ENCODE data around the gene IL25.
"Not testable (repeated sequence)": the region's sequence is repeated elsewhere in the genome, so short reads cannot be mapped to it uniquely, and the experiment has no call there.

Gene IL25

GRCh38 chr14:23375527-23376251 is 3.1 kb downstream of the IL25 start:
- FAIRE-seq (no peak), DNase-seq (ENCODE audit: low spot score) (no peak)

DNA sequence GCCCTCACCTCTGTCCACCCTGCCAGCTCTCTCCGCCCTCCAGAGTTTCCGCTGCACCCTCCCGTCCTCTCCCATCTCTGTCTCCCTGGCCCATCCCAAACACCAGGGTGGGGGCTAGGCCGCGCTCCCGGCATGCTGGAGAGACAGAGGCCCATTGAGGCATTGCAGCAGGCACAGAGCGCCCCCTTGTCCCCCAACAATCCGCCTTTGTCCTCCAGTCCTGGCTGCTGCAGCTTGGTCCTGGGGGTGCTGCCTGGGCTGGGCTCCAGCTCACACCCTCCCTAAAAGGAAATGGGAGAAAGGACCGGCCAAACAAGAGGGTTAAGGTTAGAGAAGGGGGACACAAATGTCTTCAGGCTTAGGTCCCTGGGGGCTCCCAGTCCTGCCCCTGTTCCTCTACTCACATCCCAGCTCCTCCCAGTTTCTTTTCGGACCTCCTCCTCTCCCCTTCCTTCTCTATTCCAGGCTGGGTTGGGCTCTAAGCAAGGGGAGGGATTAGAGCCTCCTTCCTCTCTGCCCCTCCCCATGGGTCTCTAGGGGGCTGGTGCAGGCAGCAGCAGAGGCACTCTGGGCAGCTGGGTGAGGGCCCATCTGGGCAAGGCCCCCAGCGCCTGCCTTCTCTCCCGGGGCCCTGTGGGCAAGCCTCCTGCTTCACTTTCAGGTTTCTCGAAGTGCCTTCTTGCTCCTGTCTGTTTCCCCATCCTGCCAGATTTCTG is 4.0 kb downstream of the IL25 start, which contains the start of gene CMTM5:
Gene CMTM5 (plus strand): TSS at position 565 of the 716 bp plus-strand sequence. CDS start 206 bp downstream, outside the sequence.
- no peak for DNase-seq (ENCODE audit: low spot score)

GRCh38 chr14:23377198-23377550 is 4.6 kb downstream of the IL25 start:
- DNase-seq (ENCODE audit: low spot score): no peak
- FAIRE-seq: no peak

More for the DNA sequence above, 4.0 kb downstream of the IL25 start, which contains the start of gene CMTM5:
- no peak for FAIRE-seq

GRCh38 chr14:23377573-23378563 is 5.3 kb downstream of the IL25 start:
- DNase-seq (ENCODE audit: low spot score) (no peak), FAIRE-seq (no peak)

- FAIRE-seq (no peak), DNase-seq (ENCODE audit: low spot score) (no peak)
Observed at GRCh38 chr14:23378612-23379220, 6.1 kb downstream of the IL25 start.

DNA sequence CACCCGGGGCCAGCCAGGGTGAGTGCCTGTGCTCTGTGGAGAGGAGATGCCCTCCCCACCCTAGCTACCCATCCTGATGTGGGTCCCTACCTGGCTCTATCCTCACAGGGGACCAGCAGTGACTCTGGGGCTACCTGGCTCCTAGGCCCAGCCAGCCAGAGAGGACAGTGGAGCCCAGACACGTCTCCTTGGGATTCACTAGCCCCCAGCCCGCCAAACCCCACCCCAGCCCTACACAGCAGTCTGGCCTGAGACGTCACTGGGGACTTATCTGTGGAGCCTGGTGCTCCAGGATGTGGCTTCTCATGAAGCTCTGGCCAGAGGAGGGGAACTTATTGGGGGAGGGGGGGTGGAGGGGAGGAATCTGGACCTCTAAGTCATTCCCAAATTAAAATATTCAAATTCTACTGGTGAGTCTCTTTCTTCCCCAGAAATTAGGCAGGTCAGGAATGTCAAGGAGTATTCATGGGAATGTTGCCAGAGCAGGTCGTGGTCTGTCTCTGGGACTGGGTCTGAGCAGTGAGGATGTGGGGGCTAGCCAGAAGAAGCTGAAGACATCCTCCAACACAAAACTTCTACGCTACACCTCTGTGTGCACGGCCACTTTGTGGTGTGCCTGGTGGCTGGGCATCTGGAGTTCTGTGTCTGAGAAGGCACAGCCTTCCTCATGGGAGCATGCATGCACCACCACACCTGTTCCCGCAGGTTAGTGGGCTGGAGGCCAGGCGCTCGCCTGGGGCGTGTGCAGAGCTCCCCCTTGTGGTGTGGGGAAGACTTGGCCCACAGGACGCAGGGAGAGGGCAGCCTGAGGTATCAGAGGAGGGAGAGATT is 7.0 kb downstream of the IL25 start:
- FAIRE-seq: no peak
- DNase-seq (ENCODE audit: low spot score): no peak

GRCh38 chr14:23380197-23380914 is 7.7 kb downstream of the IL25 start:
- DNase-seq (ENCODE audit: low spot score) (no peak), FAIRE-seq (no peak)

- DNase-seq (ENCODE audit: low spot score) (no peak), FAIRE-seq (no peak)
Observed at GRCh38 chr14:23380976-23381375, 8.4 kb downstream of the IL25 start.

- DNase-seq (ENCODE audit: low spot score): no peak
Observed at GRCh38 chr14:23381871-23382270, 9.3 kb downstream of the IL25 start.

GRCh38 chr14:23382276-23382675 is 9.7 kb downstream of the IL25 start:
- DNase-seq (ENCODE audit: low spot score) (no peak), FAIRE-seq (no peak)

More at GRCh38 chr14:23381871-23382270, 9.3 kb downstream of the IL25 start:
- FAIRE-seq: no peak

GRCh38 chr14:23382731-23383440 is 10.3 kb downstream of the IL25 start:
- DNase-seq (ENCODE audit: low spot score) (no peak), FAIRE-seq (no peak)

DNA sequence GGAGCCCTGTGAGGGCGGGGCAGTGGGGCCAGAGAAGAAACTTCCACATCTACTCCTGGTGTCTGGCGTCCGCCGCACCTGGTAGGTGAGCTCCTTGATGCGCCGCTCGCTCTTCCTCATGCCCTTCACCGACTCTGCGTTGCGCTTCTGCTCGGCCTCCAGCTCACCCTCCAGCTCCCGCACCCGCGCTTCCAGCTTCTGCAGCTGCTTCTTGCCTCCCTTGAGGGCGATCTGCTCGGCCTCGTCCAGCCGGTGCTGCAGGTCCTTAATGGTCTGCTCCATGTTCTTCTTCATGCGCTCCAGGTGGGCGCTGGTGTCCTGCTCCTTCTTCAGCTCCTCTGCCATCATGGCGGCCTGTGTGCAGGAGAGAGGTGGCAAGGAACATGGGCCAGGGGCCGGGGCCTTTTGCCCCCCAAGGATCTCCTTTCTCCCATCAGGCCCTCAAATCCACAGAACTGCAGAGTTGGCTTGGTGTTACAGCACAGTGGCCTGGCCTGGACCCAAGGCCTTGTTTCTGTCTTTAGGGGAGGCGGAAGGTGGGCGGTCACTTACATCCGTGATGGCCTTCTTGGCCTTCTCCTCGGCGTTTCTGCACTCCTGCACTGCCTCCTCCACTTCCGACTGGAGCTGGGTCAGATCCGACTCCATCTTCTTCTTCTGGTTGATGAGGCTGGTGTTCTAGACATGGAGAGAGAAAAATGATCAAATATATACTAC is 11.9 kb downstream of the IL25 start:
- DNase-seq (ENCODE audit: low spot score) (no peak), FAIRE-seq (no peak)

- FAIRE-seq (no peak), DNase-seq (ENCODE audit: low spot score) (no peak)
Observed at GRCh38 chr14:23385244-23385641, 12.6 kb downstream of the IL25 start.

DNA sequence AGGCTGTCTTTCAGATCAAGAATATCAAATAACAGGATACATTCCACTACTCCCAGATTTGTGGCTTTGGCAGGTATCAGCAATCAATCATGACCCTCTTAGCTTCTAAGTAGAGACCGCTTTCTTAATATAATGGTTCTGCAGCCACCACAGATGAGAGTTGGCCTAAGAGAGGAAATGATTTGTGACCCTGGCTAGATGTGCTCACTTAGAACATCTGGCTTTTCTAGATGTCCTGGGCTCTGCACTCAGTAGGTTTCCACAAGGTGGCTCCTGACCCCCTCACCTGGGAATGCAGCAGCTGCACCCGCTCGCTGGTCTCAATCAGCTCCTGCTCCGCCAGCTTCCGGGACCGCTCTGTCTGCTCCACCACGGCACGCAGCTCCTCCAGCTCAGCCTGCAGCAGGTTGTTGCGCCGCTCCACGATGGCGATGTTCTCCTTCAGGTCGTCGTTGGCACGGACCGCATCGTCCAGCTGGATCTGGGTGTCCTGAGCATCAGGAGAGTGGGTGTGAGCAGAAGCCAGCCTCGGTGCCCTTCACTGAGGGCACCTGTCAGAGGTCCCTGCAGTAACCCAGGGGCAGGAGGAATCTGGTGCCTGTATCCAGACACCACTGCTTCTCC is 13.1 kb downstream of the IL25 start:
- FAIRE-seq: no peak
- no peak for DNase-seq (ENCODE audit: low spot score)

DNA sequence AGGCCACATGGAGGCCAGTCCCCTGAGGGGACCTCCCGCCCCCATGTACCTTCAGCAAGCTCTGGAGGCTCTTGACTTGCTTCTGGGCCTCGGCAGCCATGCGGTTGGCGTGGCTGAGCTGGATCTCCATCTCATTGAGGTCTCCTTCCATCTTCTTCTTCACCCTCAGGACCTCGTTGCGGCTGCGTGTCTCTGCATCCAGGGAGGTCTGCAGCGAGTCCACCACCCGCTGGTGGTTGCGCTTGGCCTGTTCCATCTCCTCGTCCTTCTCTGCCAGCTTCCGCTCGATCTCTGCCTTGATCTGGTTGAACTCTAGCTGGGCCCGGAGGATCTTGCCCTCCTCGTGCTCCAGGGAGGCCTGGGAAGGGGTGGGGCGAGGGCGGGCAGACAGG is 13.7 kb downstream of the IL25 start:
- not testable (repeated sequence) for DNase-seq (ENCODE audit: low spot score); FAIRE-seq

DNA sequence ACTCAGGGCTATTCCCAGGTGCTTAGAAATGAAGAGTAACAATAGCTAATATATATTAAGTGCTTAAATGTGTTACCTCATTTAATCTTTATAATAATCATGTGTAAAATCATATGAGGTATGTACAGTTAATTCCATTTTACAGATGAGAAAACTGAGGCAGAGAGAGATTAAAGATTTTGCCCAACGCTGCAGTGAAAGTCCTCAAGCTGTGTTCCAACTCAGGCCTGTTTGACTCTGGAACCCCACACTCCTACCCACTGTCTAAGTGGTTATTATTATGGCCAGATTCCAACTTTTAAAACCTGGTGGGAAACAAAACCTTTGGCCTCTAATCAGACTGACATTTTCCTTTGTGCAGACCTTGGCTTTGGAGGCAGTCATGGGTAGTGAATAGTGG is 14.4 kb downstream of the IL25 start:
- FAIRE-seq: no peak

DNA sequence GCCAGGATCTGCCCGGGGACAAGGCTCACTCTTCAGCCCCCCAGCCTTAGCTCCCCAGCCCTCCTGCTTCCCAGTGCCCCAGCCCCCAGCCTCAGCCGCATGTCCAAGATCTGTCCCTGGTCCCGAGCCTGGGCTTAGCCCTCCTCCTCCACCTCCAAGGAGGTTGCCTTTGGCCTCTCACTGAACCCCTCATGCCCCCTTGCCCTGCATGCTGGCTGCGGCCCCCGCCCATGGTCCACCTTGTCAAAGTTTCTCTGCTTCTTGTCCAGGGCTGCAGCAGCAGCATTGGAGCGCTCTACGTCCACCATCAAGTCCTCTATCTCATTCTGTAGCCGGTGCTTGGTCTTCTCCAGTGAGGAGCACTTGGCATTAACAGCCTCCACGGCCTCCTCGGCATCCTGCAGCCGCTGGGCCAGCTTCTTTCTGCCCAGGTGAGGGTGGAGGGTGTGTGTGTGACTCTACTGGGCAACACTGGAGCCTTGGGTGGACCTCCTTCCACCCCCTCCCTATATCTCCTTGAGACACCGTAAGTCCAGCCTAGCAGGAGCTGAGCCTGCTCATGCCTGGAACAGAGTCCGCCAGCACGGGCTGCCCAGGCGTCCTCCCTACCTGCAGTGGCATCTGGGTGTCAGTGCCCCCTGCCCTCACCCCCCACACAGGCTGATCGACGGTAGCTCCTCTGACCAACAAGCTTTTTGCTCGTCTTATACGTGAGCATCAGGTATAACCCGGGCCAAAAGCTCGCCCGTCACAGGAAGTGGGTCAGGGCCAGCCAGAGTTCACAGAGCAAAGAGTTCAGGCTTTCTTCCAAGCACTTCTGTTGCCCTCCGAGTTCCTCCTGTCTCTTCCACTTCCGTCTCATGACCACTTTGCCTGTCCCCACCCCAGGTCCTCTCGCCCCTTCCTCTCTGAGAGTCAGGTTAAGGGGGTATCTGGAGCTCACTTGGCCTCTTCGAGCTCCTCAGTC is 15.6 kb downstream of the IL25 start:
- DNase-seq (ENCODE audit: low spot score) (no peak), FAIRE-seq (no peak)

More for the DNA sequence above, 14.4 kb downstream of the IL25 start:
- DNase-seq (ENCODE audit: low spot score): no peak

Data from RCC 7860 (cell line).